Uterus (tissue), 2 donors: ENCODE data around the gene POLE.

Experiments used
- POLR2A ChIP-seq, 2 donors: fragments of 450-650 bp; IDR thresholded peaks; one replicate each; pipeline ENCODE4 v1.6.1; 2016; ENCODE audit warnings: antibody characterized with exemption in 2 of 2, mild to moderate bottlenecking in 1 of 2, moderate library complexity in 1 of 2
- TF ChIP-seq, protein P1 (sequence below), 4 experiments: fragments of 200-600 bp in 2 of 4; fragments of 450-650 bp in 2 of 4; sonication (generic) in 2 of 4; IDR thresholded peaks; one replicate each; pipeline ENCODE4 v1.5.1; 2016 to 2019; ENCODE audit warnings: antibody characterized with exemption in 4 of 4, mild to moderate bottlenecking in 2 of 4, moderate library complexity in 1 of 4

DNA sequence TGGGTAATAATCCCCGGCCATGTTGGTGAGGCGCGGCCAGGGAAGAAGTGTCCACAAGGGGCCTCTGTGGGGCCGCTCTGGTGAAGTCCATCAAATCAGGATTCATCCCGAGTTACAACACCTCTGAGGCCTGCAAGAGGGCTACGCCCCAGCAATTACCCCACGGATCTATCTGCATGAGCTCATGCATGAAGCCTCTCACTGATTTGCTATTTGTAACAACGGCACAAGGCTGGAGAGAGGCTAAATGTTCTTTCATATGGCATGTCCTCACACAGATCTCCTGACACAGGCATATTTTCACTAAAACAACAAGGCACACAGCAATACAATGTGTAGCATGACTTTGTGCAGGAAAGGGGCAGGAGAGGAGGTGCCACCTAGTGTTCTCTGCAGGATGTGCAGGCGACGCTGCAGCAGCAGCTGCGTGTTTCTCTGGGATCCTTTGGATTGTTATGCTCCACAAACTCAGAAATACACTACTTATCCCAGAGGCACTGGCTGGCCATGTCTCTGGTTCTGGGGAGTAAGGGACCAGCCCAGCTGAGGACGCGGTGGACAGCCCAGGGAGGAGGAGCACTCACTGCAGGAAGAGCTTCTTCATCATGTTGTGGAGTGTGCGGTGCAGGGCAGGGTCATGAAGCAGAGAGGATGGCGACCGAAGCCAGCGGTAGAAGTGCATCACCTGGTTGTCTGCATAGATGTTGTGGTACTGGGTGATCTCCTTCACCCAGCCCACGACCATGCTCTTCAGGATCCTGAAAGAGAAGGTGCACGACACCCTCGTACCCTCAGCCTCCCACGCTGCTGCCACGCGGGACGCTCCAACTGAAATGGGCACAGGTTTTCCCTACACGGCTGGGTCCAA, 48.4 kb downstream of the POLE start:
- TF ChIP-seq, protein P1, sequence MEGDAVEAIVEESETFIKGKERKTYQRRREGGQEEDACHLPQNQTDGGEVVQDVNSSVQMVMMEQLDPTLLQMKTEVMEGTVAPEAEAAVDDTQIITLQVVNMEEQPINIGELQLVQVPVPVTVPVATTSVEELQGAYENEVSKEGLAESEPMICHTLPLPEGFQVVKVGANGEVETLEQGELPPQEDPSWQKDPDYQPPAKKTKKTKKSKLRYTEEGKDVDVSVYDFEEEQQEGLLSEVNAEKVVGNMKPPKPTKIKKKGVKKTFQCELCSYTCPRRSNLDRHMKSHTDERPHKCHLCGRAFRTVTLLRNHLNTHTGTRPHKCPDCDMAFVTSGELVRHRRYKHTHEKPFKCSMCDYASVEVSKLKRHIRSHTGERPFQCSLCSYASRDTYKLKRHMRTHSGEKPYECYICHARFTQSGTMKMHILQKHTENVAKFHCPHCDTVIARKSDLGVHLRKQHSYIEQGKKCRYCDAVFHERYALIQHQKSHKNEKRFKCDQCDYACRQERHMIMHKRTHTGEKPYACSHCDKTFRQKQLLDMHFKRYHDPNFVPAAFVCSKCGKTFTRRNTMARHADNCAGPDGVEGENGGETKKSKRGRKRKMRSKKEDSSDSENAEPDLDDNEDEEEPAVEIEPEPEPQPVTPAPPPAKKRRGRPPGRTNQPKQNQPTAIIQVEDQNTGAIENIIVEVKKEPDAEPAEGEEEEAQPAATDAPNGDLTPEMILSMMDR (IDR thresholded peaks at IDR 0.05) = peak; percentile 39 to 51 (median 46)
- no peak for TF ChIP-seq POLR2A (IDR thresholded peaks at IDR 0.05)
